OCI-M2 (cell line): ENCODE measurements around the gene TMEM18.
"Not testable (repeated sequence)": the region's sequence is repeated elsewhere in the genome, so short reads cannot be mapped to it uniquely, and the experiment has no call there.

Source experiments
- DNase-seq: peaks from one replicate; lab custom pipeline; 2025; ENCODE audit not compliant: unreplicated experiment; lab: John Stamatoyannopoulos, UW

Gene TMEM18

DNA sequence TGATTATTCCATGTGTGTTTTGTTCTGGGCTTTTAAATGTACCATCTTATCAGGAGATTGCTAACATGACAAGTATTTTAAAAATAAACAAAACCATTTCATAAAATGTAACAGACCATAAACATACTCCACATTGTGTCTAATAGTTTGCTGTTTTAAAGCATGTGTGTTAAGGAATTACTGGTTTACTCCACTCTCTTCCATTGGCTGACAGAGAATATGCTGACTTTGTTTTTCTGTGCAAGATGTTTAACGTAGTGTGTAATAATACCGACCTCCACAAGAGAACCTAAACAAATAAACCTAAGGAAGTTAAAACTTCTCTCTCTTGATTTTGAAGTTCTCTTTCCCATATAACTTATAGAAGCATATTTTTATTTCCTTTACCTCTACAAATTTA, 17.0 kb upstream of the TMEM18 start:
- DNase-seq: no peak

DNA sequence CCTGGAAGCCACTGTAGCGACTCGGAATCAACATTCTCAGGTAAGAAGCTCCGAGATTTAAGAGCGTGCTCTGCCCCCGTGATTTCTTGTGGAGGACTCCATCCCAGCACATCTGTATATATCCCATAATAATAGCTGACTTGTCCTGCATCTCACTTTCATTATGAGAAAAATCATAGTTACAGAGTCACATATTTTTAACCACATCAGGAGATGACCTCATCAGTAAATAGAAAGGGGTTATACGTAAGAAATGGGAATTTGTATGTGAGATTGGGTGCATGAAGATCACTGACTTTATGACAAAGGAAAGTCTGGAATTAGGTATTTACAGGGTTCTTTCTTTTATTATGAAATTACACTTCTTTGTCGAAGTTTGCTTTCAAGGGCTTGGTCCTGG, 16.4 kb upstream of the TMEM18 start:
- DNase-seq: no peak

DNA sequence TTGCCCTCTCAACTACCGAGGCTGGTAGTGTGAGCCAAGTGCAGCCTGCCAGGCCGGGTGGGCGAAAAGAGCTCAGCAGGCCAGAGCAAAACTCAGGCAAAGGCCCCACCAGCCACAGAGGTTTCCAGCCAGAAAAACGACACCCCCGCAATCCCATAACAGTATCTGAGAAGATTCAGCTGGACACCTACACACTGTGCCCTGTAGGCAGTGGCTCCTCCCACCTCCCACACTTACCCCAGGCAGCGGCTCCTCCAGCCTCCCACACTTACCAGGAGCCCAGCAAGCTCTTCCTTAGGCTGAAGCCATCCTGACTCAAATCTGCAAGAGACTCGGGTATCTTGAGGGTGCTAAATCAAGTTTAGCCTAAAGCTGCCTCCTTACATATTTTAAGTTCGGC, 15.6 kb upstream of the TMEM18 start:
- DNase-seq: no peak

DNA sequence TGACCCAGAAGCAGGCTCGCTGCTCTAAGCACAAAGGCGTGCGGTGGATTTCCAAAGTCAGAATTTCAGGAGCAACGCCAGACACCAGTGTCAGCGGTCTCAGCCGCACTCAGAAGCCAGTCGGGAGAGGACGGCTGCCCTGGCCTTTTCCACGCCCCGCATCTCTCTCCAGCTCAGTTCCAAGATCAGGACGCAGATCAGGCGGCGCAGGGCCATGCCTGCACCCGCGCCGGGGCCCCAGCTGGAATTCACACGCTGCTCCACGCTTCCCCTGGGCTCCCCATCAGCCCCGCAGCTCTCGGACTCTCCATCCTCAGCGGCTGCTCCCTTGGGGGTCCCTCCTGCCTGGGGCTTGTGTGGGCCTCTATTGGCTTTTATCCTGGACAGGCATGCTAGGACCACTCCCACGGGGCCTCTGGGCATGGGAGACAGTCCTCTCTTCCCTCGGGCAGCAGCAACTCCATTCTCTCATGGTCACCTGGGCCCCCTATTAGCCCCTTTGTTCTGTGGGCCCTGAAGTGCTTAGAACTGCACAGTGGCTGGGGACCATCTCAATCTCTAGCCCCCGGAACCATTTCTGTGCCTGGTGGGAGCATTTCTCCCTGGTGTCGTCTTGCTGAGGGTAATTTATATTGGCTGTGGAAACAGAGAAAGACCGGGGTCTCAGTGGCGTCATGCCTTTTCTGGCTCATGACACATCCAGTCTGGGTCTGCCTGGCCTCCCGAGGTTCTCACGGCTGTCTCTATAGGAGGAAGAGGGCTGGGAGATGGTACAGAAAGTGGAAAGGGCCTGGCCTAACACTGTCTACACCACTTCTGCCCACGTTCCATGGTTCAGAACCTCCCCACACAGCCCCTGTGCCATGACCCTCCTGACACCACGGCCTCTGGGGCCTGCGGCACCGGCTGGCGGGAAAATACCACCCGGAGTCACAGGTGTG, 14.9 kb upstream of the TMEM18 start:
- no peak for DNase-seq

DNA sequence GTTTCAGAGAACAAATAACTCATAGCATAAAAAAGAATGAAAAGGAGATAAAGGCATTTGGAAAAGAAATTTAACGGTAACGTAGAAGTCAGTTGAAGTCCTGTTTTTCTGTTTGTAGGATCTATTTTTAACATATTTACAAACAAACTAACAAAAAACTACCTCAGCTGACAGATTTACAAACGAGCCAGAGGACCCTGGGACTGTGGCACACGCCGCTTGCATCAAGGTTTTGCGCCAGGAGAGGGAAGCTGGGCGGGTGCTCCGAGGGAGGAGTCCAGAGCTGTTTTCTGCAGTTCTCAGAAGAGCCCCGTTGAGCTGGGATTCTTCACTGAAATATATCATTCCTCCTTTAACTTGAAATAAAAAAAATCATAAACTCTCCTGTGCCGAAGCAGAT, 13.6 kb upstream of the TMEM18 start:
- no peak for DNase-seq

DNA sequence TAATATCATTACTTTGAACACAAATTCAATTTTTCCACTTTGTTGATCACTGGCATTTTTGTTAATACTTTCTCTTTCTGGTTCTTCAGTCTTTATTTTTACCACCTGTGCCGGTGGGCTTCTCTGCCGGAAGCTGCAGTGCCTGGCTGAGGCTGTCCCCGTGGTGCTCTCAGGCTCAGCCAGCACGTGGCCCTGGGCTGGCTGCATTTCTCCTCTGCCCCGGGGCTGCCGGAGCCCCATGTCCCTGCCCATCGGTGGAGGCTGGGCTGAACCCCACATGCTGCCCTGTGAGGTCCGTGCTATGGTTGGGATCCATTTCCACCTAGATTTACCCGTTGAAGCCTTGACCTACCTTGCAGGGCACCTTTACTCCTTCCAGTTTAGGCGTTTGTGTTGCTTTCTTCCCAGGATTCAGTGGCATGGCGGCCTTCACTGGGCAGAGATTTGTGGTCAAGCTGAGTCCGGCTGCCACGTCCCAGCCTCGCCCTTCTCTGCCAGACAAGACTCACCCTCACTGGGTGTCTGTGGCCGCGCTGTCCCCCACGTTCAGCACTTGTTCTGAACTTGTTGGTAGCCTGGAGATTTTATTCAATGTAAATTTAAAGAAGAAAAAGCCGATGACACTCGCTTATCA, 12.8 kb upstream of the TMEM18 start:
- DNase-seq: no peak

DNA sequence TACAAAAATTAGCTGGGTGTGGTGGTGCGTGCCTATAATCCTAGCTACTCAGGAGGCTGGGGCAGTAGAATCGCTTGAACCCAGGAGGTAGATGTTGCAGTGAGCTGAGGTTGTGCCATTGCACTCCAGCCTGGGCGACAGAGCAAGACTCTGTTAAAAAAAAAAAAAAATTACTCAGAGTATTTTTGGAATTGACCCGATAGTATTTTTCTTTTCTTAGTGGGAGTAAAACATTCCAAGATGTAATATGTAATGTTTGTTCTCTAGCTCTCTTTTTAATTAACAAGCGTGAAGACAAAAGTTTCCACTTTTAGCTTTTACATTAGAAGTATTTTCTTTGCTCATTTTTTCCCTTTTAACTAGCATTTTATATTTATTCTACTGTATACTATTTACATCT, 12.0 kb upstream of the TMEM18 start:
- DNase-seq: no peak

DNA sequence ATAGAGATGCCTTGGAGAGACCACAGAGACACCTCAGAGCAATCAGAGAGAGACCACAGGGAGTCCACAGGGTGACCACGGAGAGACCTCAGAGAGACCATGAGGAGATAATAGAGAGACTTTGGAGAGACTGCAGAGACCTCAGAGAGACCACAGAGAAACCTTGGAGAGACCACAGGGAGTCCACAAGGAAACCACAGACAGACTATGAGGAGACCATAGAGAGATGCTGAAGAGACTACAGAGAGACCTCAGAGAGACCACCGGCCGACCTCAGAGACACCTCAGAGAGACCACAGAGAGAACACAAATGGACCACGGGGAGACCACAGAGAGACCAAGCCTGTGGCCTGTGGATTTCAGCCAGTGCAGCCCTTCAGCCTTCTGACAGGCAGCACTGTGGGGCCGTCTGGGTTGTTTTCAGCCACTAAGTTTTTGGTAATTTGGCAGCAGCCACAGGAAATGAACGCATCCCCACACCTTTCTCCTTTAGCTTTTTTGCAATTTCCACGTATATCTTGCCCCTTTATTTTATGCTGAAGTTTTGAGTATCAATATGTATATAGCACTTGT, 11.4 kb upstream of the TMEM18 start:
- DNase-seq: no peak

DNA sequence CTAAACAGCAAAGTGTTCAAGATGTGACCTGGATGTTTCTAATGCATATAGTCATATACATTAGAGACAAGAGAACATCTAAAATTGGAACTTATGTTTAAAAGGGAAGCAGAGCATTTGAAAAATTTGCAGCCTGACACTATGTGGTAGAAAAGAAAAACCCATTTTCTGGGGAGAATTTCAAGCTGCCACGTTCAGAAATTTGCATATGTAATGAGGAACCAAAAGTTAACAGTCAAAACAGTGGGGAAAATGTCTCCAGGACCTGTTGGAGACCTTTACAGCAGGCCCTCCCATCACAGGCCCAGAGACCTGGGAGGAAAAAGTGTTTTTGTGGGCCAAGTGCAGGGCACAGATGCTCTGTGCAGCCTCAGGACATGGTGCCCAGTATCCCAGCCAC, 8.2 kb upstream of the TMEM18 start:
- DNase-seq: no peak

DNA sequence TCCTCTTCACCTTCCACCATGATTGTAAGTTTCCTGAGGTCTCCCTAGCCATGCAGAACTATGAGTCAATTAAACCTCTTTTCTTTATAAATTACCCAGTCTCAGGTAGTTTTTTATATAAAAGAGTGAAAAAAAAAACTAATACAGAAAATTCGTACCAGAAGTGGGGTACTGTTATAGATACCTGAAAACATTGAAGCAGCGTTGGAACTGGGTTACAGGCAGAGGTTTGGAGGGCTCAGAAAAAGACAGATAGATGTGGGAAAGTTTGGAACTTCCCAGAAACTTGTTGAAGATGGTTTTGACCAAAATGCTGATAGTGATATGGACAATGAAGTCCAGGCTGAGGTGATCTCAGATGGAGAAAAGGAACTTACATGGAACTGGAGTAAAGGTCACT, 7.7 kb upstream of the TMEM18 start:
- DNase-seq: not testable (repeated sequence)

DNA sequence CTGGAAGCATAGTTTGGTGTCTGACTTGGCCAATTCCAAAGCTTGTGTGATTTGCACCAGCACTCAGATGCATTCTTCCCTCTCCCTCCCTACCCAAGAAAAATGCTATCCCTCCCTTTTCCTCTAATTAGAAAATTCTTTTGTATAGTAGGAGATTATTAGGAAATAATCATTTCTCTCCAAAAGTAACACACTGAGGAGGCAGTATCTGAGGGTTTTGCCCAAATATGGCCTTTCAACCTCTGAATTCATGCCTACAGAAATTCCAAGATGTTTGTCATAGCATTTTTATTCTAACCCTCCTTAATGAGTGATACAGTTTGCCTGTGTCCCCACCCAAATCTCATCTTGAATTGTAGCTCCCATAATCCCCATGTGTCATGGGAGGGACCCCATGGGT, 5.0 kb upstream of the TMEM18 start:
- no peak for DNase-seq

DNA sequence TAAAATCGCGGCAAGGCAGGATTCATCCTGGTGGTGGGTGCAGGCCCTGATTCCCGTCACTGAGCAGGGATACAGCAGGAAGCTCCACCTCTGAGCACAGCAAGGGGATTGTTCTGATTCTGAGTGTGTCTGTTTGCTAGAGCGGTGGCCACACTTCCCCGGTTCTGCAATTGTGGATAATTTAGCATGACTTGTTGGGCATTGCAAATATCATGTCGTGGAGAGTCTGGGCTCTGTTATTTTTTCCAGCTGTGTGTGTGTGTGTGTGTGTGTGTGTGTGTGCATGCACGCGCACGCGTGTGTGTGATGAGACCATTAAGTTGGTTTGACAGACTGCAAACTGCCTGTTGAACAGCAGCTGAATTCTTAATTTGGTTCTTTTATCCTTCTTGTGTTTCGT, 4.1 kb upstream of the TMEM18 start:
- no peak for DNase-seq

DNA sequence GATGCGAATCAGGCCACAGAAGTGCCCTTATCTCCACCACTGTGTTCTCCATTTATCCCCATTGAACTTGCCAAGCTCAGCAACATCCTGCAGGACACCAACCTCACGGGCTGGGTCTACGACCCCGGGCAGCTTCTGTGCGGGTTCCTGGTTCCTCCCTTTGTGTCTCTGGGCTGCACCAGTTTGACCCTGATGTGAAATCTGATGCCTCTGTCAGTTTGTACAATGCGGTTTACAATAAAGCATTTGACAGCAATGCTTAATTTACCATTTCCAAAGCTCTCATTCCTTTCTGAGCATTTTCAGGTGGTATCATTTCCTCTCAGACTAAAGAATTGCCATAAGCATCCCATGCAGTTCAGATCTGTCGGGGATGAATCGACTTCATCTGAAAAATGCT, 3.3 kb upstream of the TMEM18 start:
- DNase-seq: no peak

DNA sequence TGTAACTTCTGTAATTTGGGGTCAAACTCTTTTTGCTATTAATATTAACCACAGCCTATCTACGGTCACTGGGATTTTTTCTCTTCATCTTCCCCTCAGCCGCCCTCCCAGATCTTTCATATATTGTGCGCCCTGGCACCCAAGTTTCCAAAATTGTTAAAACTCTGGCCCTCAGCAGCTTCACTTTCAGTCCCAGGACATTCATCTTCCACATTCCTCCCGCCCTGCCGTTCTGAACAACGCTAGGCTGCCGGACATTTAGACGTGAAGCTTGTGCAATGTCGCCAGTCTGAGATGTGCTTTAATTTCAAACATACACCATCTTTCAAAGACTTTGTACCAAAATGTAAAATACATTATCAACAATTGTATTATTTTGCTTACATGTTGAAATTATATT, 1.8 kb upstream of the TMEM18 start:
- no peak for DNase-seq

DNA sequence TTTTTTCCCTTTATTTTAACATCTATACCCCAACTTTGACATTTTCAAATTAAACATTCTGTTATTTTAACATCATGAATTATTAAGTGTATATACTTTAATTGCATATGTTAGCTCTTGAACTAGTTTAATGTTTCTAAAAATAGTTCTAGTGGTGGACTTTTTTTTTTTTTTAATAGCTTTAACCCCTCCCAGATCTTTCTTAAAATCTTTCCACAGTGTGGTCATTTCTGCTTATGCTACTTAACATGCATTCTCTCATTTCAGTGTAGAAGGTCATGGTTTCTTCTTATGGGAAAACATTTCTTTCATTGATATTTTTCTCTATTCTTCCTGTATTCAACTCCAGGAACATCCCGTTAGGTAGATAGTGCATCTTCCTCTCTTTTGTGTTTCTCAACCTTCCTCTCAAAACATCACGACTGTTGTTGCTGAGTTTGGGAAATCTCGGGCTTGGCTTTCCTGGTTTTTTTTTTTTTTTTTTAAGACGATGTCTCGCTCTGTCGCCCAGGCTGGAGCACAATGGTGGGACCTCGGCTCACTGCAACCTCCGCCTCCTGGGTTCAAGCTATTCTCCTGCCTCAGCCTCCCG, 849 bp upstream of the TMEM18 start:
- DNase-seq: no peak

DNA sequence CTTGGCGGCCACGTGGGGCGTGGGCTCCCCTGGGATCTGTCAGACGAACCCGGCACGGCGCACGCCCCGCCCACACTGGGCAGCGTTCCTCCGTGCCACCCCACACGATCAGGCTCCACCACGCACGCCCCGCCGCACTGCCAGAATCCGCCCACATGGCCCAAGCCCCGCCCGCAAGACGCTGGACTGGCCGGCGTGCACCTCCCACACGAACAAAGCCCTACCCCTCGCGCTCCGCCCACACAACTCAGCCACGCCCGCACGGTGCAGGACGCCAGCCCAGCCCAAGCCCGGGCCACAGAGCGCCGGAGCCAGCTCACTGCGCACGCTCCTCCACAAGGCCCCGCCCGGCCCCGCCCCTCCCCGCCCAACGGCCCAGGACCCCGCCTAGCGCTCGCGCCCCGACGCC, 555 bp downstream of the TMEM18 start:
- DNase-seq: peak; percentile 47

DNA sequence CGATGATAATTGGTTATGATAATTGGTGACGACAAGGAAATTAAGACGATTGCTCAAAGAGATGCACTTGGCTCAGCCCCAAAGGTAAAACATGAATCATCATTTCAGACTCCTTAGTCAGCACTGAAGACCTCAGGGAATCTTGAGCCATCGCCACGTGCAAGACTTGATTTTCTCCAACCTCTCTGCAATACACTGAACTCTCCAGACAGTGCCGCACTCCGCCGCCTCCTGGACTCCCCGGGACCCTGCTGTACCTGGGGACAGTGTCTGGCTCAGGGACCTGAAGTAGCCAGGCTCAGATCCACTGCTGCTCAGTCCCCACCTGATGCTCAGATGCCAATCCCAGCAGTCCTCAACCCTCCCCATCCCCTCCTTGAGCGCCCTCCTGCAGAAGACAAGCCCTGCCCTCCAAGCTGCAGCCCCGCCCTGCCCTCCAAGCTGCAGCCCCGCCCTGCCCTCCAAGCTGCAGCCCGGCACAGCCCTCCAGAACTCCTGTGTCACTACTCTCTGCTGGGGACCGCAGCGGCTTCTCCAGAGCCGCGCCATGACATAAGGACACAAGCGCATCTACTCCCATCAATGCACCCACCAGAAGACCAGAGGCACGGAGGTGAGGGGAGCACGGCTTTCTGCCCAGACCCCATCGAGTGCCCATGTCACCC, 1.1 kb downstream of the TMEM18 start:
- DNase-seq: no peak

DNA sequence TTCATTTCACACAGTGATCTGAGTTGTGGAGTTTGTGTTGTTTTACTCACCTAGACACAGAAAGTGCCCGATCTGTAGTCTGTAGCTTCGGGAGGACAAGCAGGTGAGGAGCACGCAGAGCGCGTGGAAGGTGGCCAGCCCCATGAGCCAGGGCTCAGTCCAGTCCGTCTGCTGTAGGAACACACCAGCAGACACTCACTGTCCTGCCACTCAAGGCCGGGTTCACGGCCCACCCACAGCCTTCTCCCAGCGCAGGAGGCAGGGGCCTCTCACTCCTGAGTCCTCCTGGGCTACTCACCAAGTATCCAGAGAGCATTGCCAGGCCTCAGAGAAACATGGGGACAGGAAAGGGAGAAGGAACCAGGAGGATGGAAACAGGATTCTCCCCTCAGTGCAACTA, 1.7 kb downstream of the TMEM18 start:
- no peak for DNase-seq

DNA sequence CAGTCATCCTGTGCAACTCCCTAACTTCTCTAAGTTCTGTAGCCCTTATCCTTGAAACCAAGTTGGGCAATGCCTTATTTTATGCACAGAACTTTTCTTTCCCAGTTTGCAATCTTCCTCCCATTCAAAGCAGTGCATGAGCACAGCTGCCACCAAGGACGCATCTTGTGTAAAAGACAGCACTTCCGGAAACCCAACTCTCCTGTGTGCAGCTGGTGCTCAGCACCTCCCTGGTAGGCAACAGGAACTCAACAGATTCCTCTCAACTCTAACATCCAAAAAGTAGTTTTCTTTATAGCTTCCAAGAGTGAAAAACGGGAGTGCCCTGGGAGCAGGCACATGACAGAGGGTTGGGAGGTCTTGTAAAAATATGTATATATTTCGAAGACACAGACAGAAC, 2.2 kb downstream of the TMEM18 start:
- DNase-seq: no peak

DNA sequence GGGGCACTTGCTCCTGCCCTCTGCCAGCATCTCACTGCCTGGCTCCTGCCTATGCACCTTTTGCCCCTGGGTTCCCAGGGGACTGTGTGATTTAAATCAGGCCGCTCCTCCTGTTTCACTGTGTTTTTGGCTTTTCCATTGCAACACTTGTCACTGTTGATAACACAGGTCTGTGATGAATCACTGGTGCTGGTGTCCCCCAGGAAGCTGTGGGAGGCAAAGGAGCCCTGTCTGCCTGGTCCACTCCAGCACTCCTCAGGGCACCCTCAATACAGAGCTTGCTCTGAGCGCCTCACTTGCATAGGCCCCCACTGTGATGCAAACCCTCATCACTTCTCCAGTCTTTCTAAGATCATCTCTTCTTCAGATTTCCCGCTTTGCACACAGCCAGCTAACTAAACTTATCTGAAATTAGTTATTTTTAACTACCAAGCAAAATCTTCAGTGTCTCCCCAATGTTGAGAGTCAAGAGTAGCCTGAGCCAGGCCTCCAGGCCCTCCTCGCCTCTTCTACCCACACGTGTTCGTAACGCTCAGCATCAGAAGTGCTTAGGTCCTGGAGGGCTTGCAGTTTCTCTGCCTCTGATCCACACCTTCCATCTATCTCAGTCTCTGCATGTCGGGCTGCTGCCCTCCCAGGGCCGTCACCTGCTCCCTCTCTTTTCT, 2.8 kb downstream of the TMEM18 start:
- no peak for DNase-seq
